Neuronal stem cell (in vitro differentiated cells): Measurements from ENCODE around the gene STK32B.

Experiments
- DNase-seq: peaks from one replicate; pipeline ENCODE4 v3.0.0-alpha.2; 2013; ENCODE audit warnings: low spot score
- H2AFZ ChIP-seq: one replicate; pipeline ENCODE4 v1.6.1; 2013; ENCODE audit warnings: mild to moderate bottlenecking, low read length, inconsistent platforms
- H2AK5ac ChIP-seq: 2 replicates; pipeline ENCODE4 v1.6.1; 2013; ENCODE audit warnings: low read depth, mild to moderate bottlenecking, inconsistent platforms, low read length, moderate library complexity, mixed read lengths
- H2BK120ac ChIP-seq: 2 replicates; pipeline ENCODE4 v1.6.1; 2013; ENCODE audit warnings: low read depth, mild to moderate bottlenecking, inconsistent platforms, low read length, moderate library complexity, mixed read lengths
- H2BK12ac ChIP-seq: one replicate; pipeline ENCODE4 v1.6.1; 2013; ENCODE audit warnings: low read length, inconsistent platforms
- H2BK15ac ChIP-seq: 2 replicates; pipeline ENCODE4 v1.6.1; 2013; ENCODE audit warnings: mild to moderate bottlenecking, low read length, inconsistent platforms, mixed read lengths
- H2BK5ac ChIP-seq: one replicate; pipeline ENCODE4 v1.6.1; 2013; ENCODE audit warnings: inconsistent platforms, mild to moderate bottlenecking, low read length, moderate library complexity
- H3K14ac ChIP-seq: one replicate; pipeline ENCODE4 v1.6.1; 2013; ENCODE audit warnings: low read length, inconsistent platforms
- H3K18ac ChIP-seq: 2 replicates; pipeline ENCODE4 v1.6.1; 2013; ENCODE audit warnings: low read length, inconsistent platforms
- H3K23ac ChIP-seq: 2 replicates; pipeline ENCODE4 v1.6.1; 2013; ENCODE audit warnings: low read depth, mild to moderate bottlenecking, mixed read lengths, low read length, inconsistent platforms; ENCODE audit not compliant: poor library complexity
- H3K27ac ChIP-seq: replicated peaks from 3 replicates; pipeline ENCODE4 v1.5.1; 2013; ENCODE audit warnings: low read length, inconsistent platforms
- H3K27me3 ChIP-seq, 3 experiments: 2 replicates each; pipeline ENCODE4 v1.6.1; 2013; ENCODE audit warnings: low read length in 3 of 3, mild to moderate bottlenecking in 2 of 3, inconsistent platforms in 1 of 3, low read depth in 1 of 3, mixed read lengths in 1 of 3, moderate library complexity in 1 of 3; ENCODE audit not compliant: control insufficient read depth in 3 of 3, insufficient read depth in 3 of 3
- H3K36me3 ChIP-seq, 2 donors: replicated peaks in 1 of 2; 2 replicates each; pipeline ENCODE4 v1.6.1; 2013; ENCODE audit warnings: low read length in 2 of 2; ENCODE audit not compliant: control insufficient read depth in 2 of 2, insufficient read depth in 2 of 2
- H3K4ac ChIP-seq: 2 replicates; pipeline ENCODE4 v1.6.1; 2013; ENCODE audit warnings: inconsistent platforms, mild to moderate bottlenecking, low read length, moderate library complexity
- H3K4me1 ChIP-seq, 2 donors: 1 replicate in 1 of 2; 2 replicates in 1 of 2; pipeline ENCODE4 v1.6.1; 2013; ENCODE audit warnings: low read length in 2 of 2, low read depth in 1 of 2; ENCODE audit not compliant: control insufficient read depth in 2 of 2, insufficient read depth in 1 of 2
- H3K4me2 ChIP-seq: one replicate; pipeline ENCODE4 v1.6.1; 2013; ENCODE audit warnings: mild to moderate bottlenecking, low read length, inconsistent platforms; ENCODE audit not compliant: insufficient read depth, poor library complexity, severe bottlenecking
- H3K4me3 ChIP-seq, 2 donors: 2 replicates each; pipeline ENCODE4 v1.5.1; 2013; ENCODE audit warnings: low read length in 2 of 2, mild to moderate bottlenecking in 2 of 2, inconsistent platforms in 1 of 2, moderate library complexity in 1 of 2
- H3K79me1 ChIP-seq: one replicate; pipeline ENCODE4 v1.6.1; 2013; ENCODE audit warnings: low read depth, mild to moderate bottlenecking, inconsistent platforms, low read length, moderate library complexity
- H3K9ac ChIP-seq: one replicate; pipeline ENCODE4 v1.6.1; 2013; ENCODE audit warnings: mild to moderate bottlenecking, low read depth, low read length, inconsistent platforms; ENCODE audit not compliant: poor library complexity
- H3K9me3 ChIP-seq, 2 donors: replicated peaks in 1 of 2; 2 replicates each; pipeline versions ENCODE3 to v1.6.1; 2013; ENCODE audit warnings: low read length in 2 of 2, mild to moderate bottlenecking in 2 of 2, inconsistent platforms in 1 of 2, low read depth in 1 of 2, mixed read lengths in 1 of 2, moderate library complexity in 1 of 2; ENCODE audit not compliant: control insufficient read depth in 2 of 2, insufficient read depth in 1 of 2
- H4K8ac ChIP-seq: one replicate; pipeline ENCODE4 v1.6.1; 2013; ENCODE audit warnings: low read depth, mild to moderate bottlenecking, inconsistent platforms, low read length, moderate library complexity
- H4K91ac ChIP-seq: one replicate; pipeline ENCODE4 v1.6.1; 2013; ENCODE audit warnings: low read length, low read depth, mild to moderate bottlenecking, inconsistent platforms; ENCODE audit not compliant: poor library complexity
- WGBS, 2 donors: extraction: QIAGEN DNeasy Blood & Tissue Kit; methylation state at CpG; one replicate each; pipeline ENCODE4 v1.1.7; 2013; ENCODE audit warnings: missing lambda C conversion rate in 2 of 2, mixed read lengths in 1 of 2; ENCODE audit not compliant: insufficient read length in 2 of 2, insufficient replicate concordance in 1 of 2; ENCODE audit errors: extremely low coverage in 2 of 2; 5-methylcytosine and 5-hydroxymethylcytosine counted together

The STK32B gene

GRCh38 chr4:5387457-5387856, 336.2 kb downstream of the STK32B start:
- Histone ChIP-seq H2BK120ac (no peak overlapping the region), H4K91ac (no peak overlapping the region), H3K9ac (no peak overlapping the region), H3K4ac (no peak overlapping the region), H3K14ac (no peak overlapping the region), H2AFZ (no peak overlapping the region), H3K36me3 (no peaks in the 10 kb centered on the region), H4K8ac (no peak overlapping the region), H3K23ac (no peak overlapping the region), H2BK15ac (no peak overlapping the region), H3K4me2 (no peak overlapping the region), H3K9me3 (no peaks in the 10 kb centered on the region), H3K4me3 (no peak overlapping the region), H3K27me3 (no peaks in the 10 kb centered on the region), H3K18ac (no peak overlapping the region), H3K4me1 (no peaks in the 10 kb centered on the region), H2BK5ac (no peak overlapping the region), H3K27ac (no peak overlapping the region), H2AK5ac (no peak overlapping the region), H2BK12ac (no peak overlapping the region), H3K79me1 (no peaks in the 10 kb centered on the region)
- no CpG with 5 or more reads among the region's 7 CpGs for WGBS, 2 donors
- no peak for DNase-seq

- Histone ChIP-seq H2AFZ (no peak overlapping the region), H3K4me2 (no peak overlapping the region), H4K8ac (no peak overlapping the region), H3K14ac (no peak overlapping the region), H3K27me3 (no peaks in the 10 kb centered on the region), H2BK12ac (no peak overlapping the region), H3K79me1 (no peaks in the 10 kb centered on the region), H4K91ac (no peak overlapping the region), H2BK15ac (no peak overlapping the region), H3K27ac (no peak overlapping the region), H3K4me1 (no peaks in the 10 kb centered on the region), H3K9ac (no peak overlapping the region), H3K23ac (no peak overlapping the region), H3K18ac (no peak overlapping the region), H2BK5ac (no peak overlapping the region), H2BK120ac (no peak overlapping the region), H3K36me3 (no peaks in the 10 kb centered on the region), H3K9me3 (no peaks in the 10 kb centered on the region), H3K4me3 (no peak overlapping the region), H2AK5ac (no peak overlapping the region), H3K4ac (no peak overlapping the region)
- no peak for DNase-seq
- no CpG with 5 or more reads among the region's 3 CpGs for WGBS, 2 donors
These were observed 338.6 kb downstream of the STK32B start for GRCh38 chr4:5389756-5390310.

- WGBS, 2 donors: no CpG with 5 or more reads among the region's 4 CpGs
These were observed 340.2 kb downstream of the STK32B start for GRCh38 chr4:5391492-5391891.

GRCh38 chr4:5393911-5394513, 342.7 kb downstream of the STK32B start:
- Histone ChIP-seq H4K8ac (no peak overlapping the region), H2BK12ac (no peak overlapping the region), H2AFZ (no peak overlapping the region), H4K91ac (no peak overlapping the region), H3K79me1 (no peaks in the 10 kb centered on the region), H3K23ac (no peak overlapping the region), H2BK15ac (no peak overlapping the region), H3K27me3 (no peaks in the 10 kb centered on the region), H3K4me1 (peaks cover 0 to 5% of the 10 kb centered on the region in 2 donors), H3K4me3 (no peak overlapping the region), H2BK120ac (no peak overlapping the region), H3K9ac (no peak overlapping the region), H3K18ac (no peak overlapping the region), H3K4me2 (no peak overlapping the region), H2AK5ac (no peak overlapping the region), H2BK5ac (no peak overlapping the region), H3K9me3 (no peaks in the 10 kb centered on the region), H3K27ac (no peak overlapping the region), H3K36me3 (no peaks in the 10 kb centered on the region), H3K14ac (no peak overlapping the region), H3K4ac (no peak overlapping the region)
- no peak for DNase-seq
- WGBS, 2 donors: no CpG with 5 or more reads among the region's 12 CpGs

More at GRCh38 chr4:5391492-5391891, 340.2 kb downstream of the STK32B start:
- H4K91ac ChIP-seq: no peak overlapping the region
- no peak overlapping the region for H2BK120ac ChIP-seq
- no peaks in the 10 kb centered on the region for H3K27me3 ChIP-seq
- no peak overlapping the region for H3K23ac ChIP-seq
- H2AFZ ChIP-seq: no peak overlapping the region
- H2AK5ac ChIP-seq: no peak overlapping the region
- no peak overlapping the region for H3K4ac ChIP-seq
- no peak overlapping the region for H3K9ac ChIP-seq
- no peak overlapping the region for H3K27ac ChIP-seq
- no peaks in the 10 kb centered on the region for H3K4me1 ChIP-seq
- no peaks in the 10 kb centered on the region for H3K36me3 ChIP-seq
- no peak overlapping the region for H3K18ac ChIP-seq
- H2BK15ac ChIP-seq: no peak overlapping the region
- DNase-seq: no peak
- H3K4me2 ChIP-seq: no peak overlapping the region
- no peaks in the 10 kb centered on the region for H3K79me1 ChIP-seq
- H4K8ac ChIP-seq: no peak overlapping the region
- H3K9me3 ChIP-seq: no peaks in the 10 kb centered on the region
- no peak overlapping the region for H3K14ac ChIP-seq
- H3K4me3 ChIP-seq: no peak overlapping the region
- H2BK5ac ChIP-seq: no peak overlapping the region
- H2BK12ac ChIP-seq: no peak overlapping the region
